ENCODE data around the gene MYOZ3.

DNA sequence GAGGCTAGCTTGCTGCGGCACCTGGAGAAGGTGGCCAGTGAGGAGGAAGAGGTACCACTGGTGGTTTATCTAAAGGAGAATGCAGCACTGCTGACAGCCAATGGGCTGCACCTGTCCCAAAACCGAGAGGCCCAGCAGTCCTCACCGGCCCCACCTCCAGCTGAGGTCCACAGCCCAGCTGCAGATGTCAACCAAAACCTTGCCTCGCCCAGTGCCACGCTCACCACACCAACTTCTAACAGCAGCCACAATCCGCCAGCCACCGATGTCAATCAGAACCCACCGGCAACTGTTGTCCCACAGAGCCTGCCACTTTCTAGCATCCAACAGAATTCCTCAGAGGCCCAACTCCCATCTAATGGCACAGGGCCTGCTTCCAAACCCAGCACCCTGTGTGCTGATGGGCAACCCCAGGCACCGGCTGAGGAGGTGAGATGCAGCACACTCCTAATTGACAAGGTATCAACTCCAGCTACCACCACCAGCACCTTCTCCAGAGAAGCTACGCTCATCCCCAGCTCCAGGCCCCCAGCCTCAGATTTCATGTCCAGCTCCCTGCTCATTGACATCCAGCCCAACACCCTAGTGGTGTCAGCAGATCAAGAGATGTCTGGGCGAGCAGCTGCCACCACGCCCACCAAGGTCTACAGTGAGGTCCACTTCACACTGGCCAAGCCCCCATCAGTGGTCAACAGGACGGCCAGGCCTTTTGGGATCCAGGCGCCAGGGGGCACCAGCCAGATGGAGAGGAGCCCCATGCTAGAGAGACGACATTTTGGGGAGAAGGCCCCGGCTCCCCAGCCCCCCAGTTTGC lies 12.6 kb upstream of the MYOZ3 start:
- TF ChIP-seq CTCF (IDR thresholded peaks at IDR 0.05) (no peak), POLR2A (IDR thresholded peaks at IDR 0.05) (no peak), POLR2AphosphoS5 (IDR thresholded peaks at IDR 0.05) (no peak)

All from breast epithelium (tissue), 3 donors.